Left lung (tissue), 10 donors: ENCODE data around the gene SPAAR. TPM values are rescaled to one million over a fixed set of nuclear protein-coding genes. Genes with fewer than 3 reads are reported as not detected.
"Not testable (repeated sequence)": the region's sequence is repeated elsewhere in the genome, so short reads cannot be mapped to it uniquely, and the experiment has no call there.

Experiments used
- ATAC-seq: fragments of 200-7000 bp; cut with Tn5 transposase; one replicate; pipeline ENCODE4 v1.9.1; 2020; ENCODE audit warnings: moderate library complexity
- DNase-seq, 4 donors: peaks; one replicate each; pipeline ENCODE4 v3.0.0-alpha.2; 2013 to 2020
- H3K27ac ChIP-seq, 2 donors: fragments of 200-600 bp; sonication (generic) in 1 of 2; one replicate each; pipeline versions ENCODE4 v1.5.0 to v1.8.0; 2020 to 2021
- H3K27me3 ChIP-seq, 2 donors: fragments of 200-600 bp; sonication (generic) in 1 of 2; one replicate each; pipeline versions ENCODE4 v1.5.0 to v1.8.0; 2020 to 2021
- H3K36me3 ChIP-seq, 2 donors: fragments of 200-600 bp; sonication (generic) in 1 of 2; one replicate each; pipeline versions ENCODE4 v1.5.0 to v1.8.0; 2020 to 2021
- H3K4me1 ChIP-seq, 2 donors: fragments of 200-600 bp; one replicate each; pipeline ENCODE4 v1.8.0; 2021
- H3K4me3 ChIP-seq, 2 donors: fragments of 200-600 bp; sonication (generic) in 1 of 2; one replicate each; pipeline versions ENCODE4 v1.5.0 to v1.8.0; 2020 to 2021; ENCODE audit warnings: mild to moderate bottlenecking in 1 of 2
- H3K9me3 ChIP-seq, 2 donors: fragments of 200-600 bp; sonication (generic) in 1 of 2; one replicate each; pipeline versions ENCODE4 v1.5.0 to v1.8.0; 2020 to 2021
- CTCF ChIP-seq, 2 donors: fragments of 200-600 bp; sonication (generic) in 1 of 2; IDR thresholded peaks; one replicate each; pipeline versions ENCODE4 v1.5.0 to v1.8.0; 2021; ENCODE audit warnings: antibody characterized with exemption in 2 of 2
- intact Hi-C, 2 donors: fragments of 100-400 bp; cut with DNase I; formaldehyde crosslinking; loops; one replicate each; pipeline versions ENCODE4 v1.11.2 to v1.14.2; 2022
- polyA plus RNA-seq, 6 donors: library from polyadenylated mRNA; unstranded; fragments of 120-200 nt; gene quantifications; one replicate each; pipeline ENCODE4 v1.2.1, GENCODE V29; 2013; ENCODE audit not compliant: insufficient read length in 6 of 6
- total RNA-seq, 2 donors: library from RNA; stranded (reverse); fragmentation: NEBNext Ultra II Directional; extraction: Animal tissue kit (Norgen Biotek cat#: 25700); gene quantifications; one replicate each; pipeline ENCODE4 v1.2.1, GENCODE V29; 2021
- donor health status: DM: no; HTN: yes; CAD: no.
- donor health status: DM: no; HTN: no; CAD: no.

SPAAR gene
- total and polyA plus RNA-seq, 8 donors, result 2.9 to 6.8 (median 3.7) TPM

GRCh38 chr9:35910613-35911359 lies 1.5 kb downstream of the SPAAR start:
- Histone ChIP-seq H3K27me3 (no peaks in the 10 kb centered on the region), H3K27ac (peak overlapping the region; percentile 91 to 95), H3K4me3 (peak overlapping the region in 1 of 2 donors; percentile 30), H3K4me1 (peaks cover 42 to 62% of the 10 kb centered on the region in 2 donors), H3K9me3 (no peaks in the 10 kb centered on the region), H3K36me3 (no peaks in the 10 kb centered on the region)
- DNase-seq, result no peak
- intact Hi-C loops, result no loop called here
- no peak for ATAC-seq
- TF ChIP-seq CTCF (IDR thresholded peaks at IDR 0.05), result peak; percentile 37 to 39

- Histone ChIP-seq H3K4me3 (peak overlapping the region in 1 of 2 donors; percentile 30), H3K27me3 (no peaks in the 10 kb centered on the region), H3K27ac (peak overlapping the region in 1 of 2 donors; percentile 23), H3K36me3 (no peaks in the 10 kb centered on the region), H3K4me1 (peaks cover 33 to 53% of the 10 kb centered on the region in 2 donors), H3K9me3 (no peaks in the 10 kb centered on the region)
- intact Hi-C loops, result no loop called here
- ATAC-seq (no peak), DNase-seq (no peak)
- TF ChIP-seq CTCF (IDR thresholded peaks at IDR 0.05), result no peak
These were observed 2.4 kb downstream of the SPAAR start for GRCh38 chr9:35911690-35912089.

GRCh38 chr9:35912791-35913400 lies 3.6 kb downstream of the SPAAR start:
- H3K36me3 ChIP-seq, result no peaks in the 10 kb centered on the region
- DNase-seq, result no peak
- H3K27ac ChIP-seq, result no peak overlapping the region
- TF ChIP-seq CTCF (IDR thresholded peaks at IDR 0.05), result no peak
- peaks cover 21 to 41% of the 10 kb centered on the region in 2 donors for H3K4me1 ChIP-seq
- H3K27me3 ChIP-seq, result no peaks in the 10 kb centered on the region
- H3K4me3 ChIP-seq, result peak overlapping the region in 1 of 2 donors; percentile 30
- intact Hi-C loops, result no loop called here
- no peaks in the 10 kb centered on the region for H3K9me3 ChIP-seq
- no peak for ATAC-seq

GRCh38 chr9:35913429-35913828 lies 4.1 kb downstream of the SPAAR start:
- H3K9me3 ChIP-seq, ATAC-seq, DNase-seq, H3K27me3 ChIP-seq, H3K4me3 ChIP-seq, H3K36me3 ChIP-seq, intact Hi-C loops, H3K27ac ChIP-seq: not testable (repeated sequence)
- H3K4me1 ChIP-seq, result peaks cover 16 to 35% of the 10 kb centered on the region in 2 donors

GRCh38 chr9:35914301-35914807 lies 5.1 kb downstream of the SPAAR start:
- intact Hi-C loops, result no loop called here
- H3K27me3 ChIP-seq, result no peaks in the 10 kb centered on the region
- H3K4me1 ChIP-seq, result peaks cover 6 to 26% of the 10 kb centered on the region in 2 donors
- peak overlapping the region; percentile 2 to 45 for H3K27ac ChIP-seq
- DNase-seq, result peak in 3 of 4 donors; percentile 20 to 60 (median 50)
- no peak for TF ChIP-seq CTCF (IDR thresholded peaks at IDR 0.05)
- H3K9me3 ChIP-seq, result no peaks in the 10 kb centered on the region
- H3K4me3 ChIP-seq, result no peak overlapping the region
- peak; percentile 67 for ATAC-seq
- H3K36me3 ChIP-seq, result no peaks in the 10 kb centered on the region
